Parathyroid adenoma (tissue), 2 donors: ENCODE data around the gene HIF1A.

Experiments
- H2AFZ ChIP-seq: fragments of 300-600 bp; sonication (generic); one replicate; pipeline ENCODE4 v1.7.0; 2017; ENCODE audit warnings: antibody characterized with exemption, mild to moderate bottlenecking
- H3K27ac ChIP-seq: fragments of 300-600 bp; sonication (generic); one replicate; pipeline ENCODE4 v1.7.0; 2017
- H3K27me3 ChIP-seq: fragments of 300-600 bp; sonication (generic); one replicate; pipeline ENCODE4 v1.7.0; 2017; ENCODE audit warnings: low read length; ENCODE audit not compliant: control insufficient read depth, insufficient read depth
- H3K36me3 ChIP-seq: fragments of 300-600 bp; sonication (generic); one replicate; pipeline ENCODE4 v1.7.0; 2017; ENCODE audit warnings: low read length; ENCODE audit not compliant: control insufficient read depth, insufficient read depth
- H3K4me1 ChIP-seq: fragments of 300-600 bp; sonication (generic); one replicate; pipeline ENCODE4 v1.7.0; 2017; ENCODE audit warnings: control low read depth
- H3K4me2 ChIP-seq: fragments of 300-600 bp; sonication (generic); one replicate; pipeline ENCODE4 v1.7.0; 2017; ENCODE audit warnings: low read length
- H3K4me3 ChIP-seq: fragments of 300-600 bp; sonication (generic); one replicate; pipeline ENCODE4 v1.7.0; 2017; ENCODE audit warnings: low read depth, low read length
- H3K79me2 ChIP-seq: fragments of 300-600 bp; sonication (generic); one replicate; pipeline ENCODE4 v1.7.0; 2017; ENCODE audit warnings: control low read depth
- H3K9ac ChIP-seq: fragments of 300-600 bp; sonication (generic); one replicate; pipeline ENCODE4 v1.7.0; 2017; ENCODE audit warnings: mild to moderate bottlenecking
- H3K9me3 ChIP-seq: fragments of 300-600 bp; sonication (generic); one replicate; pipeline ENCODE4 v1.7.0; 2017; ENCODE audit warnings: low read length; ENCODE audit not compliant: control insufficient read depth
- TF ChIP-seq, protein P1 (sequence below): fragments of 300-600 bp; sonication (generic); IDR thresholded peaks from one replicate; pipeline ENCODE4 v1.7.0; 2017; ENCODE audit warnings: antibody characterized with exemption, mild to moderate bottlenecking
- donor health status: primary hyperparathyroidism.

Gene HIF1A

GRCh38 chr14:61718039-61718438, 22.7 kb downstream of the HIF1A start:
- Histone ChIP-seq H3K79me2 (peaks cover 21% of the 10 kb centered on the region), H3K36me3 (no peaks in the 10 kb centered on the region), H3K27ac (no peak overlapping the region), H3K4me3 (no peak overlapping the region), H3K4me2 (no peak overlapping the region), H2AFZ (no peak overlapping the region), H3K9ac (no peak overlapping the region), H3K9me3 (no peaks in the 10 kb centered on the region), H3K27me3 (no peaks in the 10 kb centered on the region), H3K4me1 (peaks cover 15% of the 10 kb centered on the region)
- TF ChIP-seq, protein P1, sequence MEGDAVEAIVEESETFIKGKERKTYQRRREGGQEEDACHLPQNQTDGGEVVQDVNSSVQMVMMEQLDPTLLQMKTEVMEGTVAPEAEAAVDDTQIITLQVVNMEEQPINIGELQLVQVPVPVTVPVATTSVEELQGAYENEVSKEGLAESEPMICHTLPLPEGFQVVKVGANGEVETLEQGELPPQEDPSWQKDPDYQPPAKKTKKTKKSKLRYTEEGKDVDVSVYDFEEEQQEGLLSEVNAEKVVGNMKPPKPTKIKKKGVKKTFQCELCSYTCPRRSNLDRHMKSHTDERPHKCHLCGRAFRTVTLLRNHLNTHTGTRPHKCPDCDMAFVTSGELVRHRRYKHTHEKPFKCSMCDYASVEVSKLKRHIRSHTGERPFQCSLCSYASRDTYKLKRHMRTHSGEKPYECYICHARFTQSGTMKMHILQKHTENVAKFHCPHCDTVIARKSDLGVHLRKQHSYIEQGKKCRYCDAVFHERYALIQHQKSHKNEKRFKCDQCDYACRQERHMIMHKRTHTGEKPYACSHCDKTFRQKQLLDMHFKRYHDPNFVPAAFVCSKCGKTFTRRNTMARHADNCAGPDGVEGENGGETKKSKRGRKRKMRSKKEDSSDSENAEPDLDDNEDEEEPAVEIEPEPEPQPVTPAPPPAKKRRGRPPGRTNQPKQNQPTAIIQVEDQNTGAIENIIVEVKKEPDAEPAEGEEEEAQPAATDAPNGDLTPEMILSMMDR: no peak

DNA sequence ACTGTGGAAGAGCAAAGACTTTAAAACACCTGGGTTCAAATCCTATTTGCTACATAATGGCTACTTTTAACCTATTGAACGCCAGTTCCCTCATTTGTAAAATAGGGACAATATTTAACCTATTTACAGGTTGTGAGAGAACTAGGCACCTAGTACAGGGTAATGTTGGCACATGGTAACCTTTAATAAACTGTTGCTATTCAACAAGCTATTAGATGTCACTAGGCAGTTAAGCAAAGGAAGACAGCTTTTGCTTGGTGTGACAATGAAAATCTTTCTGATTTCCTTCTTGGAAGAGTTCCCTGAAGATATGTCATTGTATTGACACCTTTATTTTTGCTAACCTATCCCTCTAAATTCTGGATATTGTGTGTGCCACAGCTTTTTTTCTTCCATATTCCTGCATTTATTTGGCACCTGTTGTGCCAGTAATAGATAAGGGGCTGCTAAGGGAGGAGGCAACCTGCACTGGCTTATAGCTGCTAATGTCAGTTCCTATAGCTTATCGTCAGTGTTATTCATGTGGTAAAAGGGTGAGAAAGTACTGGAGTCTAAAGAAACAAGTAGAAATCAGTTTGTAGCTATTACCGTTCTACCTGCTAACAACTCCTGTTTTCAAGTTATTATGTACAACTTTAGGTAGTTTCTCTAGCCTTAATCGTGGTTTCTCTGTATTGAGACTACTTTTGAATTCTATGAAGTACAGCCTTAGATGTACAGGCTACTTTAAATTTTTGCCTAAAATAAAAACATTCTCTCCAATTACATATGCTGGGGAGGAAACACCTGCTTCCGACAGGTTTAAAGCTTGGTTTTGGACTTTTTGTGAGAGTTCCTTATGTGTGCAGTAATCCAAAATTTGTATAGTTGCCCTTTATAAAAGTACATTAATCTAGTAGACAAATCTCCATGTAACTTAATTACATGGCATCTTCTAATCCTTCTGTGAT, 24.3 kb downstream of the HIF1A start:
- H3K79me2 ChIP-seq: peaks cover 16% of the 10 kb centered on the region
- no peak overlapping the region for H3K4me2 ChIP-seq
- H3K9ac ChIP-seq: no peak overlapping the region
- no peaks in the 10 kb centered on the region for H3K9me3 ChIP-seq
- H2AFZ ChIP-seq: no peak overlapping the region
- no peaks in the 10 kb centered on the region for H3K36me3 ChIP-seq
- peaks cover 10% of the 10 kb centered on the region for H3K4me1 ChIP-seq
- TF ChIP-seq, protein P1: no peak
- H3K27ac ChIP-seq: no peak overlapping the region
- H3K4me3 ChIP-seq: no peak overlapping the region
- no peaks in the 10 kb centered on the region for H3K27me3 ChIP-seq

DNA sequence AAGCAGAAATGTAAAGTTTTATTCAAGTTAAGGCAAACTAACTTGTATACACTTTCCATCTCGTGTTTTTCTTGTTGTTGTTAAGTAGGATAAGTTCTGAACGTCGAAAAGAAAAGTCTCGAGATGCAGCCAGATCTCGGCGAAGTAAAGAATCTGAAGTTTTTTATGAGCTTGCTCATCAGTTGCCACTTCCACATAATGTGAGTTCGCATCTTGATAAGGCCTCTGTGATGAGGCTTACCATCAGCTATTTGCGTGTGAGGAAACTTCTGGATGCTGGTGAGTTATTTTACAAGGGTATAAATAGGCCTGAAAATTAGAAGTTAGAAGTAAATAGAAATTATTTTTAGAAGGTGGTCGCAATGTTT, 25.0 kb downstream of the HIF1A start:
- no peak overlapping the region for H3K27ac ChIP-seq
- peaks cover 9% of the 10 kb centered on the region for H3K79me2 ChIP-seq
- H3K4me2 ChIP-seq: no peak overlapping the region
- H3K9me3 ChIP-seq: no peaks in the 10 kb centered on the region
- H3K9ac ChIP-seq: no peak overlapping the region
- H3K4me3 ChIP-seq: no peak overlapping the region
- H3K27me3 ChIP-seq: no peaks in the 10 kb centered on the region
- TF ChIP-seq, protein P1: no peak
- H2AFZ ChIP-seq: no peak overlapping the region
- H3K4me1 ChIP-seq: peaks cover 10% of the 10 kb centered on the region
- H3K36me3 ChIP-seq: no peaks in the 10 kb centered on the region

- Histone ChIP-seq H3K4me1 (peaks cover 10% of the 10 kb centered on the region), H3K9me3 (no peaks in the 10 kb centered on the region), H3K9ac (no peak overlapping the region), H3K27me3 (no peaks in the 10 kb centered on the region), H3K4me3 (no peak overlapping the region), H3K79me2 (peaks cover 7% of the 10 kb centered on the region), H3K4me2 (no peak overlapping the region), H2AFZ (no peak overlapping the region), H3K36me3 (no peaks in the 10 kb centered on the region), H3K27ac (no peak overlapping the region)
- TF ChIP-seq, protein P1: no peak
Observed at GRCh38 chr14:61720741-61721140, 25.4 kb downstream of the HIF1A start.

DNA sequence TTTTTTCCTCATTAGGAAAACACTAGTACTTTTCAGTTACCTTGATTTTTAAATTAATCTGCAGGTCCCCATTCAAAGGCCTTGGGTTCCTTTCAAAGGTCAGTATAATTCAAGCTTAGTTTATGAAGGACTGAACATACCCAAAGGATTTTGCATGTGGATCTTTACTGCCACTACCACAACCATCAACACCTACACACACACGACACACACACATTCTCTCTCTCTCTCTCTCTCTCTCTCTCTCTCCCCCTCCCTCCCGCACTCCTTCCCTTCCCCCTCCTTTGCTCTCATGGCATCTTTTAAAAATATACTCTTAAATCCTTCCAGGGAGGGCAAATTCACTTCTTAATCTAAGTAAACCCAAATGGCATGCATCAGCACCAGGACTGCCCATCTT, 28.8 kb downstream of the HIF1A start:
- peaks cover under 1% of the 10 kb centered on the region for H3K4me1 ChIP-seq
- no peaks in the 10 kb centered on the region for H3K79me2 ChIP-seq
- no peaks in the 10 kb centered on the region for H3K27me3 ChIP-seq
- TF ChIP-seq, protein P1: no peak
- no peak overlapping the region for H3K4me3 ChIP-seq
- no peaks in the 10 kb centered on the region for H3K9me3 ChIP-seq
- no peak overlapping the region for H2AFZ ChIP-seq
- no peaks in the 10 kb centered on the region for H3K36me3 ChIP-seq
- H3K9ac ChIP-seq: no peak overlapping the region
- no peak overlapping the region for H3K4me2 ChIP-seq
- H3K27ac ChIP-seq: no peak overlapping the region
